ENCODE measurements around the gene PKD2. TPM values are rescaled to one million over a fixed set of nuclear protein-coding genes. Genes with fewer than 3 reads are reported as not detected.

PKD2 gene
- total and polyA plus RNA-seq, 4 donors, result 8.5 to 71.2 (median 17.1) TPM

DNA sequence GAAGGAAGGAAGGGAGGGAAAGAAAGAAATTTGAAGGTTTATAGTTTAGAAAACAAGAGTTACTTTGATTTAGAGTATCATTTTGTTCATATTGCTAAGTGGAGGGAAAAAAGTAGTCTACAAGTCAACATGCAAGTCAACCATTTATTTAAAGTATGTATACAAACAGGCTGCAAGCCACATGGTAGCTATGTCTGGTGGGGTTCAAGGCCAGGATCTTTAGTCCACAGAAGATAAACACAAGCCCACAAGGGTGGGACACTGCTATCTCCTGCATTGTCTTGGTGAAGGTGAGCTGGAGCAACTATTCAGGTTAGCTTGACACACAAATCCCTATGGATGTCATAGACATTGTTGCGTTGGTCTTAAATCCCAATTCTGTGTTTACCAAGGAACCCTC, 79.6 kb downstream of the PKD2 start:
- Histone ChIP-seq H3K27me3 (ENCODE audit: control insufficient read depth in 3 of 3, insufficient read depth in 3 of 3, low read length in 2 of 3) (no peaks in the 10 kb centered on the region), H3K4me1 (ENCODE audit: control insufficient read depth in 5 of 5, insufficient read depth in 5 of 5, low read length in 5 of 5) (no peaks in the 10 kb centered on the region), H3K9ac (ENCODE audit: insufficient read depth in 1 of 2, low read length in 2 of 2) (no peak overlapping the region), H3K4me3 (no peak overlapping the region), H3K27ac (ENCODE audit: low read depth in 1 of 2, low read length in 1 of 2) (no peak overlapping the region), H3K9me3 (ENCODE audit: control insufficient read depth in 4 of 4, insufficient read depth in 3 of 4, low read length in 3 of 4) (peaks cover 0 to 2% (median 0%) of the 10 kb centered on the region in 4 donors), H3K36me3 (ENCODE audit: control insufficient read depth in 4 of 4, insufficient read depth in 4 of 4, low read length in 4 of 4) (peaks cover 0 to 2% (median 0%) of the 10 kb centered on the region in 4 donors)
- no peak for DNase-seq
- WGBS, 2 donors, result 96 to 100% methylated on average over 1 of the region's 1 CpG
- TF ChIP-seq, protein P1, sequence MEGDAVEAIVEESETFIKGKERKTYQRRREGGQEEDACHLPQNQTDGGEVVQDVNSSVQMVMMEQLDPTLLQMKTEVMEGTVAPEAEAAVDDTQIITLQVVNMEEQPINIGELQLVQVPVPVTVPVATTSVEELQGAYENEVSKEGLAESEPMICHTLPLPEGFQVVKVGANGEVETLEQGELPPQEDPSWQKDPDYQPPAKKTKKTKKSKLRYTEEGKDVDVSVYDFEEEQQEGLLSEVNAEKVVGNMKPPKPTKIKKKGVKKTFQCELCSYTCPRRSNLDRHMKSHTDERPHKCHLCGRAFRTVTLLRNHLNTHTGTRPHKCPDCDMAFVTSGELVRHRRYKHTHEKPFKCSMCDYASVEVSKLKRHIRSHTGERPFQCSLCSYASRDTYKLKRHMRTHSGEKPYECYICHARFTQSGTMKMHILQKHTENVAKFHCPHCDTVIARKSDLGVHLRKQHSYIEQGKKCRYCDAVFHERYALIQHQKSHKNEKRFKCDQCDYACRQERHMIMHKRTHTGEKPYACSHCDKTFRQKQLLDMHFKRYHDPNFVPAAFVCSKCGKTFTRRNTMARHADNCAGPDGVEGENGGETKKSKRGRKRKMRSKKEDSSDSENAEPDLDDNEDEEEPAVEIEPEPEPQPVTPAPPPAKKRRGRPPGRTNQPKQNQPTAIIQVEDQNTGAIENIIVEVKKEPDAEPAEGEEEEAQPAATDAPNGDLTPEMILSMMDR (IDR thresholded peaks at IDR 0.05; ENCODE audit: control extremely low read depth, extremely low read depth), result no peak
- no peak for ATAC-seq (ENCODE audit: insufficient read depth, low FRiP score)

DNA sequence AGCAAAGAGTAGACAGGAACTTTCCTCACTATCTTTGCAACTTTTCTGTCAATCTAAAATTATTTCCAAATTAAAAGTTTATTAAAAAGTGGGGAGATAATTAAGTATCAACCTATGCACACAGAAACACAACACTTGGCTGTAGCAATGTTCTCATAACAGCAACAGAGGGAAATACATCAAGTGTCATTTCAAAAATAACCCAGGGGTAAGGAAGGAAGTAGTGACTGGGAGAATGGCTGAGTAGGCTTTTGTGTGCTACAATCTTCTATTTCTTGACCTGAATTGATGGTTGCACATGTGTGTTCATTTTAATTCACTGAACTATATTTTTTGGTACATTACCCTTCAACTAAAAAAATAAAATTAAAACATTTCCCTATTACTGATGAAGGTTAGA, 83.5 kb downstream of the PKD2 start:
- Histone ChIP-seq H3K4me3 (no peak overlapping the region), H3K9me3 (ENCODE audit: control insufficient read depth in 4 of 4, insufficient read depth in 3 of 4, low read length in 3 of 4) (no peaks in the 10 kb centered on the region), H3K36me3 (ENCODE audit: control insufficient read depth in 4 of 4, insufficient read depth in 4 of 4, low read length in 4 of 4) (peaks cover 0 to 3% (median 2%) of the 10 kb centered on the region in 4 donors), H3K27me3 (ENCODE audit: control insufficient read depth in 3 of 3, insufficient read depth in 3 of 3, low read length in 2 of 3) (no peaks in the 10 kb centered on the region), H3K27ac (ENCODE audit: low read depth in 1 of 2, low read length in 1 of 2) (no peak overlapping the region), H3K9ac (ENCODE audit: insufficient read depth in 1 of 2, low read length in 2 of 2) (no peak overlapping the region), H3K4me1 (ENCODE audit: control insufficient read depth in 5 of 5, insufficient read depth in 5 of 5, low read length in 5 of 5) (no peaks in the 10 kb centered on the region)
- DNase-seq (peak in 1 of 3 donors; percentile 6), ATAC-seq (ENCODE audit: insufficient read depth, low FRiP score) (no peak)
- TF ChIP-seq, protein P1 (IDR thresholded peaks at IDR 0.05; ENCODE audit: control extremely low read depth, extremely low read depth), result no peak

DNA sequence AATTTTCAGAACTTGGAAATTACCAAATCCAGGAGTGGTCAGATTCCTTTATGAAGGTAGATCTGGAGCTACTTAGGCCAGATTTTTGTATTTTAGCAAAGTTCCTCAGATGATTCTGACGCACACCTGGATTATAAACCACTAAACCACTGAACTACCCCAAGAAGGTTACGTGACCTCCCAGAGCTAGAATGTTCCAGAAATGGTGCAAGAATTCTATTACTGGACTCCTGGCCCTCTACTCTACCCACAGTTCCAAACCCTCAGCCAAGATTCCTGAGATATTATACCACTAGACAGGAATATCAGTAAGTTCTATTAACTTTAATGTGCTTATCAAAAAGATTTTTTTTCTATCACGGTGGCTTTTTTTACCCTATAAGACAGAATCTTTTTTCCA, 83.9 kb downstream of the PKD2 start:
- no peak for ATAC-seq (ENCODE audit: insufficient read depth, low FRiP score)

More for the DNA sequence above, 83.9 kb downstream of the PKD2 start:
- H3K4me1 ChIP-seq (ENCODE audit: control insufficient read depth in 5 of 5, insufficient read depth in 5 of 5, low read length in 5 of 5), result no peaks in the 10 kb centered on the region
- no peak for DNase-seq
- no peak overlapping the region for H3K27ac ChIP-seq (ENCODE audit: low read depth in 1 of 2, low read length in 1 of 2)
- no peaks in the 10 kb centered on the region for H3K27me3 ChIP-seq (ENCODE audit: control insufficient read depth in 3 of 3, insufficient read depth in 3 of 3, low read length in 2 of 3)
- no peak overlapping the region for H3K4me3 ChIP-seq
- TF ChIP-seq, protein P1 (IDR thresholded peaks at IDR 0.05; ENCODE audit: control extremely low read depth, extremely low read depth), result no peak
- WGBS, 2 donors, result 84 to 91% methylated on average over 3 of the region's 3 CpGs
- H3K9me3 ChIP-seq (ENCODE audit: control insufficient read depth in 4 of 4, insufficient read depth in 3 of 4, low read length in 3 of 4), result no peaks in the 10 kb centered on the region
- H3K9ac ChIP-seq (ENCODE audit: insufficient read depth in 1 of 2, low read length in 2 of 2), result no peak overlapping the region
- H3K36me3 ChIP-seq (ENCODE audit: control insufficient read depth in 4 of 4, insufficient read depth in 4 of 4, low read length in 4 of 4), result peaks cover 0 to 3% (median 2%) of the 10 kb centered on the region in 4 donors

All from lung (tissue), 12 donors.